Upper lobe of left lung (tissue), 6 donors: ENCODE data around the gene RECK. TPM values are rescaled to one million over a fixed set of nuclear protein-coding genes. Genes with fewer than 3 reads are reported as not detected.
A peak's percentile ranks its signal among the peaks of the same experiment; 100 is the strongest.

Experiments used
- ATAC-seq, 2 donors: fragments of 200-7000 bp; cut with Tn5 transposase; one replicate each; pipeline ENCODE4 v1.9.1; 2022; ENCODE audit warnings: mild to moderate bottlenecking in 2 of 2, moderate library complexity in 2 of 2; ENCODE audit not compliant: low FRiP score in 2 of 2
- DNase-seq, 2 donors: peaks; one replicate each; pipeline ENCODE4 v3.0.0-alpha.2; 2019 to 2020
- H3K27ac ChIP-seq, 4 donors: fragments of 200-600 bp; sonication (generic); one replicate each; pipeline ENCODE4 v1.5.1; 2016 to 2019
- H3K27me3 ChIP-seq, 4 donors: fragments of 200-600 bp; sonication (generic); one replicate each; pipeline ENCODE4 v1.5.1; 2017 to 2019
- H3K36me3 ChIP-seq, 4 donors: fragments of 200-600 bp; sonication (generic); one replicate each; pipeline ENCODE4 v1.5.1; 2016 to 2019
- H3K4me1 ChIP-seq, 4 donors: fragments of 200-600 bp; sonication (generic); one replicate each; pipeline ENCODE4 v1.5.1; 2018 to 2019
- H3K4me3 ChIP-seq, 4 donors: fragments of 200-600 bp; sonication (generic); one replicate each; pipeline ENCODE4 v1.5.1; 2017 to 2019; ENCODE audit warnings: mild to moderate bottlenecking in 2 of 4, moderate library complexity in 1 of 4
- H3K9me3 ChIP-seq, 4 donors: fragments of 200-600 bp; sonication (generic); one replicate each; pipeline ENCODE4 v1.5.1; 2018 to 2019
- EP300 ChIP-seq, 4 donors: sonication (generic); formaldehyde crosslinking; IDR thresholded peaks; one replicate each; pipeline ENCODE4 v1.5.1; 2017; ENCODE audit warnings: antibody characterized with exemption in 4 of 4, control low read depth in 2 of 4
- POLR2A ChIP-seq, 4 donors: fragments of 450-650 bp; IDR thresholded peaks; one replicate each; pipeline ENCODE4 v1.5.1; 2016 to 2017; ENCODE audit warnings: antibody characterized with exemption in 4 of 4, mild to moderate bottlenecking in 2 of 4
- POLR2AphosphoS5 ChIP-seq, 2 donors: sonication (generic); formaldehyde crosslinking; IDR thresholded peaks; one replicate each; pipeline ENCODE4 v1.5.1; 2017; ENCODE audit warnings: antibody characterized with exemption in 2 of 2
- whole genome bisulfite sequencing, 2 donors: methylation state at CpG; one replicate each; pipeline ENCODE4 v1.1.5; 2017 to 2018; 5-methylcytosine and 5-hydroxymethylcytosine counted together
- total RNA-seq, 6 donors: library from RNA; depleted of rRNA in 4 of 6; stranded (reverse); fragments of >200 nt in 4 of 6; gene quantifications; one replicate each; pipeline versions ENCODE4 v1.1.0 to v1.2.1, GENCODE V29; 2016 to 2021
- TF ChIP-seq, protein P1 (sequence below), 6 experiments: fragments of 450-650 bp in 4 of 6; fragments of 200-600 bp in 2 of 6; sonication (generic) in 2 of 6; IDR thresholded peaks; one replicate each; pipeline ENCODE4 v1.5.1; 2016 to 2019; ENCODE audit warnings: antibody characterized with exemption in 6 of 6
- donor health status: DM: no; HTN: no; CAD: no; lungs with moderate emphysema.
- donor health status: DM: no; HTN: yes; CAD: no; lungs with severe emphysema.

Gene RECK
- total RNA-seq, 6 donors from 2014 or later = 8.4 to 17.6 (median 11.0) TPM

DNA sequence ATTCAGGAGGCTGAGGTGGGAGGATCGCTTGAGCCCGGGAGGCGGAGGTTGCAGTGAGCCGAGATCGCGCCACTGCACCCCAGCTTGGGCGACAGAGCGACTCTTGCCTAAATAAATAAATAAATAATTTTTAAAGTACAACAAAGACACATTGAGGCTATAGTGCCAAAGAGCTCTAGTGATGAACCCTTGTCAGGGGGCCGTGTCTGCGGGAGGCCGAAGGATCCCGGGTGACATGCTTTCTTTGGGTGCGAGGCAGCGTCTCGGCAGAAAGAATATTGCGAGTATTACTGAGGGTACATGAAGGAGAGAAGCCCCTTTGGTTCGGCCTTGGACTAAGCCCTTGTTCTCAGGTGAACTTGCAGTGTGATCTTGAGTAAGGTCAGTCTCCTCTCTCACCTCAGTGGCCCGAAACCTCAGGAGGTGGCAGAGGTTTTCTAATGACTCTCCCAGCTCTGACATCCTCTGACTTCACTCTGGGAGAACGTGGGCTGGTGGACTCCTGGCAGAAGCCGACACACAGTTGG, 397 bp upstream of the RECK start:
- peak overlapping the region in 3 of 4 donors; percentile 76 to 88 (median 77) for H3K27ac ChIP-seq
- no peak for ATAC-seq

DNA sequence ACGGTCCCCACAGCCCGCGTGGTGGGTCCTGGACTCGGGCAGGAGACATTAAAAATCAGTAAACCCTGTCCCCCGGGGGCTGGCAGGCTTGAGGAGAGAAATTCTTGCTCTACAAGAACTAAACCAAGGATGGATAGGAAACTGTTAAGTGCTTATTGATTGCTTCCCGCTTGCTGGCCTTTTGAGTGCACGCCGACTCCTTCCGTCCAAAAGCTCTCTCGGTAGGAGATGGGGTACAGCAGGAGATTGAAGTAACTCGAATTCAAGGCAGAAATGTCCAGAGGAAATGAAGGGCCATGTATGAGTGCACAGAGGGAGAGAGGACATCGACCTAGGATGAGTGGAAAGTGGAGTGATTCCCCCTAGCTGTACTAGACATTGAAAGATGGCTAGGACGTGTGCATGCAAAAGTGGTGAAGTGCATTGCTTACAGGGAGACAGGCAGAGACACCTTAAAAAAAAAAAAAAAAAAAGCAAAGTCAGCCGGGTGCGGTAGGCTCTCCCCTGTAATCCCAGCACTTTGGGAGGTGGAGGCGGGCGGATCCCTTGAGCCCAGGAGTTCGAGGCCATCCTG, 923 bp downstream of the RECK start:
- Histone ChIP-seq H3K4me1 (peaks cover 10 to 25% (median 18%) of the 10 kb centered on the region in 4 donors), H3K36me3 (no peaks in the 10 kb centered on the region), H3K27ac (peak overlapping the region; percentile 76 to 88 (median 80)), H3K27me3 (no peaks in the 10 kb centered on the region), H3K4me3 (peak overlapping the region; percentile 76 to 95 (median 84)), H3K9me3 (no peaks in the 10 kb centered on the region)
- TF ChIP-seq POLR2A (IDR thresholded peaks at IDR 0.05) (no peak), EP300 (IDR thresholded peaks at IDR 0.05) (no peak), POLR2AphosphoS5 (IDR thresholded peaks at IDR 0.05) (no peak)
- TF ChIP-seq, protein P1, sequence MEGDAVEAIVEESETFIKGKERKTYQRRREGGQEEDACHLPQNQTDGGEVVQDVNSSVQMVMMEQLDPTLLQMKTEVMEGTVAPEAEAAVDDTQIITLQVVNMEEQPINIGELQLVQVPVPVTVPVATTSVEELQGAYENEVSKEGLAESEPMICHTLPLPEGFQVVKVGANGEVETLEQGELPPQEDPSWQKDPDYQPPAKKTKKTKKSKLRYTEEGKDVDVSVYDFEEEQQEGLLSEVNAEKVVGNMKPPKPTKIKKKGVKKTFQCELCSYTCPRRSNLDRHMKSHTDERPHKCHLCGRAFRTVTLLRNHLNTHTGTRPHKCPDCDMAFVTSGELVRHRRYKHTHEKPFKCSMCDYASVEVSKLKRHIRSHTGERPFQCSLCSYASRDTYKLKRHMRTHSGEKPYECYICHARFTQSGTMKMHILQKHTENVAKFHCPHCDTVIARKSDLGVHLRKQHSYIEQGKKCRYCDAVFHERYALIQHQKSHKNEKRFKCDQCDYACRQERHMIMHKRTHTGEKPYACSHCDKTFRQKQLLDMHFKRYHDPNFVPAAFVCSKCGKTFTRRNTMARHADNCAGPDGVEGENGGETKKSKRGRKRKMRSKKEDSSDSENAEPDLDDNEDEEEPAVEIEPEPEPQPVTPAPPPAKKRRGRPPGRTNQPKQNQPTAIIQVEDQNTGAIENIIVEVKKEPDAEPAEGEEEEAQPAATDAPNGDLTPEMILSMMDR (IDR thresholded peaks at IDR 0.05) = no peak
- ATAC-seq (peak; percentile 17 to 32), DNase-seq (no peak)
- 20 to 24% methylated on average over 18 of the region's 18 CpGs for WGBS, 2 donors

More for the DNA sequence above, 397 bp upstream of the RECK start:
- Histone ChIP-seq H3K9me3 (no peaks in the 10 kb centered on the region), H3K4me1 (peaks cover 5 to 15% (median 13%) of the 10 kb centered on the region in 4 donors), H3K4me3 (peak overlapping the region in 3 of 4 donors; percentile 76 to 95 (median 80)), H3K36me3 (no peaks in the 10 kb centered on the region), H3K27me3 (no peaks in the 10 kb centered on the region)
- WGBS, 2 donors = 59 to 79% methylated on average over 16 to 20 of the region's 20 CpGs
- TF ChIP-seq POLR2AphosphoS5 (IDR thresholded peaks at IDR 0.05) (no peak), POLR2A (IDR thresholded peaks at IDR 0.05) (no peak), EP300 (IDR thresholded peaks at IDR 0.05) (no peak)
- TF ChIP-seq, protein P1 (IDR thresholded peaks at IDR 0.05) = no peak
- peak in 1 of 2 donors; percentile 29 for DNase-seq

DNA sequence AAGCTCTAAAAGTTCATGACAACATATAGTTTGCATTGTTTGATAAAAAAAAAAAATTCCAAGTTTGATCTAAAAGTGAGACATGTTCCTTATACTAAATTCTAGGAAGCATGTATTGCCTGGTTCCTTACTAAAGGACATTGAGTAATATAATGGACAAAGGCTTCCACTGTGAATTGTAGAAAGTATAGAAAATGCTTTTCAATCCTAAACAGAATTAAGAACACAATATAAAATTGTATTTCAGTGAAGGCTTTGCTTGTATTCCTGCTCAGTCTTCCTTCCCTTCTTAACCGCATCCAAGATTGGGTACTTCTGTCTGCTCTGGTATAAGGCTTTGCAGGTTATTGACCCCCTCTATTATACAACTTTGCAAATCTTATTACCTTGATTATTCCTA, 2.4 kb downstream of the RECK start:
- H3K36me3 ChIP-seq = no peaks in the 10 kb centered on the region
- H3K4me1 ChIP-seq = peaks cover 10 to 25% (median 18%) of the 10 kb centered on the region in 4 donors
- H3K27ac ChIP-seq = no peak overlapping the region
- no peaks in the 10 kb centered on the region for H3K27me3 ChIP-seq
- DNase-seq (no peak), ATAC-seq (no peak)
- TF ChIP-seq, protein P1 (IDR thresholded peaks at IDR 0.05) = no peak
- no peak for TF ChIP-seq POLR2A (IDR thresholded peaks at IDR 0.05)
- TF ChIP-seq POLR2AphosphoS5 (IDR thresholded peaks at IDR 0.05) = no peak
- no peak for TF ChIP-seq EP300 (IDR thresholded peaks at IDR 0.05)
- no peak overlapping the region for H3K4me3 ChIP-seq
- 96% methylated on average over 1 of the region's 1 CpG for WGBS, 2 donors
- H3K9me3 ChIP-seq = no peaks in the 10 kb centered on the region

DNA sequence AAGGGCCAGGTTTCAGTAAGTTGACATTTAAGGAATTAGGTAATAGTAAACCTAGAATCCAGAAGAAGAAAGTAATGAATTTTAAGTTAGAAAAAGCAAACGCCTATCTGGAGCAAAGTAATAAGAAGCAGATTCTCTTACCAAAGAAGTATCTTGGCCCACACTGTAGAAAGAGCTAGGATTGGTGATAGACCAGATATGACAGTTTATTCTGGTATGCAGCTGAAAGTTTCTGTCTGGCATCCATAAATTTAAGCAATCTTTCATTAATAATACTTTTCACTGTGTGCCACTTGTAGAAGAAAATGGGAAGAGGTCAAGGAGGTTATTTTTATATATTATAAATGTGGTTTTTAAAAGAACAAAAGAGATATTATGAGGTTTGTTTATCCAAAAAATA, 3.0 kb downstream of the RECK start:
- H3K4me3 ChIP-seq = no peak overlapping the region
- 77 to 83% methylated on average over 1 of the region's 1 CpG for WGBS, 2 donors
- no peaks in the 10 kb centered on the region for H3K27me3 ChIP-seq
- TF ChIP-seq, protein P1 (IDR thresholded peaks at IDR 0.05) = no peak
- TF ChIP-seq POLR2AphosphoS5 (IDR thresholded peaks at IDR 0.05) = no peak
- TF ChIP-seq EP300 (IDR thresholded peaks at IDR 0.05) = no peak
- TF ChIP-seq POLR2A (IDR thresholded peaks at IDR 0.05) = no peak
- H3K27ac ChIP-seq = no peak overlapping the region
- H3K36me3 ChIP-seq = no peaks in the 10 kb centered on the region
- peak in 1 of 2 donors; percentile 54 for ATAC-seq
- H3K4me1 ChIP-seq = peaks cover 10 to 30% (median 18%) of the 10 kb centered on the region in 4 donors
- no peaks in the 10 kb centered on the region for H3K9me3 ChIP-seq
- no peak for DNase-seq
